Fibroblast of skin of right quadriceps (primary cell): ENCODE measurements around the gene FBXO4.

Experiments used
- DNase-seq: peaks from one replicate; pipeline ENCODE4 v3.0.0-alpha.2; 2013

FBXO4 gene

GRCh38 chr5:41983284-41983683, 58.2 kb downstream of the FBXO4 start:
- DNase-seq: no peak

GRCh38 chr5:41985945-41986695, 61.0 kb downstream of the FBXO4 start:
- DNase-seq: no peak
